Fibroblast of mammary gland (primary cell): Measurements from ENCODE around the gene PHOX2B.

Experiments
- DNase-seq: peaks from one replicate; pipeline ENCODE4 v3.0.0-alpha.2; 2010; ENCODE audit warnings: low read depth
- H3K4me3 ChIP-seq: 2 replicates; pipeline ENCODE4 v1.5.1; 2011; ENCODE audit warnings: low read depth, mild to moderate bottlenecking, low read length, moderate library complexity; ENCODE audit not compliant: control insufficient read depth
- CTCF ChIP-seq: conservative IDR thresholded peaks from 2 replicates; pipeline ENCODE4 v1.5.1; 2011; ENCODE audit warnings: low read depth, low read length, inconsistent platforms; ENCODE audit not compliant: control insufficient read depth, insufficient read depth

The PHOX2B gene

GRCh38 chr4:41701983-41702382 lies 46.5 kb downstream of the PHOX2B start:
- no peak overlapping the region for H3K4me3 ChIP-seq
- DNase-seq, result no peak
- TF ChIP-seq CTCF, result no peak

- DNase-seq, result no peak
- no peak overlapping the region for H3K4me3 ChIP-seq
- no peak for TF ChIP-seq CTCF
Measured at GRCh38 chr4:41696763-41697162, 51.8 kb downstream of the PHOX2B start.

- H3K4me3 ChIP-seq, result no peak overlapping the region
- peak; percentile 9 for DNase-seq
- no peak for TF ChIP-seq CTCF
Measured at GRCh38 chr4:41696131-41696530, 52.4 kb downstream of the PHOX2B start.
